DMS79 treated with DMSO at 0.1 percent for 48 hours (cell line): Measurements from ENCODE around the gene NELFA.

Experiments used
- DNase-seq: peaks from one replicate; lab custom pipeline; 2025; lab: John Stamatoyannopoulos, UW

NELFA gene

GRCh38 chr4:1982124-1983052 lies 26.4 kb downstream of the NELFA start:
- DNase-seq, result no peak

- no peak for DNase-seq
These were observed 27.3 kb downstream of the NELFA start for GRCh38 chr4:1981251-1982058.

- no peak for DNase-seq
These were observed 28.2 kb downstream of the NELFA start for GRCh38 chr4:1980561-1981041.

GRCh38 chr4:1979477-1980196 lies 29.1 kb downstream of the NELFA start:
- DNase-seq, result no peak

GRCh38 chr4:1978741-1979476 lies 29.9 kb downstream of the NELFA start:
- no peak for DNase-seq

- no peak for DNase-seq
These were observed 30.5 kb downstream of the NELFA start for GRCh38 chr4:1978226-1978625.

- no peak for DNase-seq
These were observed 32.1 kb downstream of the NELFA start for GRCh38 chr4:1976416-1977352.

GRCh38 chr4:1975880-1976279 lies 32.9 kb downstream of the NELFA start:
- no peak for DNase-seq

GRCh38 chr4:1975391-1975801 lies 33.4 kb downstream of the NELFA start:
- no peak for DNase-seq

GRCh38 chr4:1974840-1975239 lies 33.9 kb downstream of the NELFA start:
- no peak for DNase-seq

GRCh38 chr4:1973661-1974060 lies 35.1 kb downstream of the NELFA start:
- DNase-seq, result no peak

- DNase-seq, result no peak
These were observed 35.6 kb downstream of the NELFA start for GRCh38 chr4:1973218-1973617.

- no peak for DNase-seq
These were observed 36.4 kb downstream of the NELFA start for GRCh38 chr4:1972414-1972813.

- no peak for DNase-seq
These were observed 37.1 kb downstream of the NELFA start for GRCh38 chr4:1971456-1972200.

GRCh38 chr4:1970926-1971325 lies 37.8 kb downstream of the NELFA start:
- no peak for DNase-seq

GRCh38 chr4:1969928-1970723 lies 38.6 kb downstream of the NELFA start:
- DNase-seq, result no peak

- DNase-seq, result no peak
These were observed 40.0 kb downstream of the NELFA start for GRCh38 chr4:1968686-1969295.

GRCh38 chr4:1967512-1968149 lies 41.1 kb downstream of the NELFA start:
- no peak for DNase-seq
